Natural killer cell (primary cell): Measurements from ENCODE around the gene MIOX. TPM values are rescaled to one million over a fixed set of nuclear protein-coding genes. Genes with fewer than 3 reads are reported as not detected.

ENCODE experiments used
- ATAC-seq, 3 donors: fragments of 150-1000 bp in 2 of 3; fragments of 200-7000 bp in 1 of 3; cut with Tn5 transposase; 1 replicate in 1 of 3; 2 replicates in 2 of 3; pipeline ENCODE4 v1.10.0; 2021; ENCODE audit warnings: mild to moderate bottlenecking in 2 of 3, moderate library complexity in 2 of 3
- DNase-seq, 2 donors: peaks; one replicate each; pipeline versions ENCODE4 v3.0.0 to v3.0.0-alpha.2; 2013 to 2021; ENCODE audit warnings: mixed read lengths in 1 of 2
- H3K27ac ChIP-seq: one replicate; pipeline ENCODE4 v1.5.1; 2013; ENCODE audit warnings: mild to moderate bottlenecking, low read length
- H3K27me3 ChIP-seq: one replicate; pipeline ENCODE4 v1.6.1; 2013; ENCODE audit warnings: low read length; ENCODE audit not compliant: control insufficient read depth, insufficient read depth
- H3K36me3 ChIP-seq: one replicate; pipeline ENCODE4 v1.6.1; 2013; ENCODE audit warnings: low read length; ENCODE audit not compliant: control insufficient read depth, insufficient read depth
- H3K4me1 ChIP-seq: one replicate; pipeline ENCODE4 v1.6.1; 2013; ENCODE audit warnings: low read length; ENCODE audit not compliant: control insufficient read depth, insufficient read depth
- H3K4me3 ChIP-seq: one replicate; pipeline ENCODE4 v1.5.1; 2013; ENCODE audit warnings: low read length
- H3K9me3 ChIP-seq: one replicate; pipeline ENCODE4 v1.6.1; 2013; ENCODE audit warnings: low read length; ENCODE audit not compliant: control insufficient read depth, insufficient read depth
- H3K27ac Mint-ChIP-seq, 2 donors: one replicate each; pipeline ENCODE4 v1.8.0; 2022; ENCODE audit warnings: mild to moderate bottlenecking in 2 of 2, mixed read lengths in 2 of 2, moderate library complexity in 1 of 2
- H3K27me3 Mint-ChIP-seq, 2 donors: one replicate each; pipeline ENCODE4 v1.8.0; 2022; ENCODE audit warnings: low read depth in 2 of 2, mixed read lengths in 2 of 2
- H3K36me3 Mint-ChIP-seq: one replicate; pipeline ENCODE4 v1.8.0; 2022; ENCODE audit warnings: mixed read lengths
- H3K4me1 Mint-ChIP-seq, 2 donors: one replicate each; pipeline ENCODE4 v1.8.0; 2022; ENCODE audit warnings: mixed read lengths in 2 of 2
- H3K4me3 Mint-ChIP-seq: one replicate; pipeline ENCODE4 v1.8.0; 2022; ENCODE audit warnings: mild to moderate bottlenecking, moderate library complexity, mixed read lengths
- H3K9me3 Mint-ChIP-seq, 2 donors: one replicate each; pipeline ENCODE4 v1.8.0; 2022; ENCODE audit warnings: mixed read lengths in 2 of 2
- CTCF ChIP-seq: fragments of 200-600 bp; IDR thresholded peaks from one replicate; pipeline ENCODE4 v1.8.0; 2022; ENCODE audit warnings: antibody characterized with exemption
- WGBS: methylation state at CpG from one replicate; pipeline ENCODE4 v1.1.7; 2013; ENCODE audit warnings: missing lambda C conversion rate; ENCODE audit not compliant: insufficient coverage; 5-methylcytosine and 5-hydroxymethylcytosine counted together
- intact Hi-C: fragments of 100-400 bp; cut with micrococcal nuclease; formaldehyde crosslinking; loops from one replicate; pipeline ENCODE4 v1.14.2; 2022
- total RNA-seq, 4 donors: library from RNA; stranded (reverse); fragments of 120-200 nt in 1 of 4; gene quantifications; one replicate each; pipeline versions ENCODE4 v1.2.3 to v1.2.4, GENCODE V29; 2013 to 2022

The MIOX gene
- total RNA-seq, 3 donors from 2014 or later (not counting 1 experiment from before 2014, with no cell fraction given): 0.23 TPM; not detected in 2

GRCh38 chr22:50535113-50535512, 48.5 kb downstream of the MIOX start:
- Histone ChIP-seq H3K9me3 (no peaks in the 10 kb centered on the region), H3K36me3 (no peaks in the 10 kb centered on the region), H3K4me3 (no peak overlapping the region), H3K27me3 (no peaks in the 10 kb centered on the region), H3K4me1 (peaks cover 54% of the 10 kb centered on the region), H3K27ac (peak overlapping the region; percentile 9)
- no peak for TF ChIP-seq CTCF
- H3K36me3 Mint-ChIP-seq: no peaks in the 10 kb centered on the region
- DNase-seq (no peak), ATAC-seq (no peak)
- H3K4me3 Mint-ChIP-seq: no peak overlapping the region
- H3K27ac Mint-ChIP-seq: no peak overlapping the region
- peaks cover 22 to 34% of the 10 kb centered on the region in 2 donors for H3K4me1 Mint-ChIP-seq
- peaks cover 0 to 13% of the 10 kb centered on the region in 2 donors for H3K27me3 Mint-ChIP-seq
- WGBS: 88% methylated on average over 3 of the region's 8 CpGs
- H3K9me3 Mint-ChIP-seq: no peaks in the 10 kb centered on the region
- intact Hi-C loops: no loop called here

GRCh38 chr22:50536226-50536625, 49.6 kb downstream of the MIOX start:
- Mint-ChIP-seq H3K4me3 (no peak overlapping the region), H3K36me3 (no peaks in the 10 kb centered on the region), H3K27me3 (peaks cover 0 to 7% of the 10 kb centered on the region in 2 donors), H3K27ac (no peak overlapping the region), H3K4me1 (peaks cover 31 to 33% of the 10 kb centered on the region in 2 donors), H3K9me3 (no peaks in the 10 kb centered on the region)
- Histone ChIP-seq H3K4me1 (peaks cover 47% of the 10 kb centered on the region), H3K27me3 (no peaks in the 10 kb centered on the region), H3K27ac (no peak overlapping the region), H3K4me3 (no peak overlapping the region), H3K36me3 (no peaks in the 10 kb centered on the region), H3K9me3 (no peaks in the 10 kb centered on the region)
- no peak for ATAC-seq
- no peak for DNase-seq
- no peak for TF ChIP-seq CTCF
- intact Hi-C loops: no loop called here
- WGBS: 93% methylated on average over 3 of the region's 3 CpGs

- intact Hi-C loops: no loop called here
- H3K4me3 Mint-ChIP-seq: no peak overlapping the region
- peak overlapping the region; percentile 92 for H3K27ac ChIP-seq
- DNase-seq (no peak), ATAC-seq (no peak)
- peak overlapping the region; percentile 98 to 100 for H3K27ac Mint-ChIP-seq
- H3K9me3 ChIP-seq: no peaks in the 10 kb centered on the region
- peaks cover 27 to 33% of the 10 kb centered on the region in 2 donors for H3K4me1 Mint-ChIP-seq
- no peak overlapping the region for H3K4me3 ChIP-seq
- H3K27me3 Mint-ChIP-seq: peaks cover 0 to 5% of the 10 kb centered on the region in 2 donors
- H3K36me3 Mint-ChIP-seq: no peaks in the 10 kb centered on the region
- WGBS: 95% methylated on average over 13 of the region's 13 CpGs
- H3K27me3 ChIP-seq: no peaks in the 10 kb centered on the region
- no peak for TF ChIP-seq CTCF
- no peaks in the 10 kb centered on the region for H3K36me3 ChIP-seq
- peaks cover 38% of the 10 kb centered on the region for H3K4me1 ChIP-seq
- no peaks in the 10 kb centered on the region for H3K9me3 Mint-ChIP-seq
Measured at GRCh38 chr22:50537765-50538164, 51.1 kb downstream of the MIOX start.

Other genes with a start within 250 kb of the MIOX start
- gene TUBGCP6, start 241.8 kb upstream of the MIOX start, total RNA-seq: 100 to 1,000 TPM; 105 to 126 (median 118) TPM
- gene HDAC10, start 235.6 kb upstream of the MIOX start, total RNA-seq: 100 to 1,000 TPM; 112 to 131 (median 123) TPM
- 1 to 10 TPM; 2.2 to 2.5 (median 2.4) TPM for gene MAPK12, start 225.2 kb upstream of the MIOX start, total RNA-seq
- 1 to 10 TPM; 2.2 to 3.1 (median 2.2) TPM for gene MAPK11, start 216.5 kb upstream of the MIOX start, total RNA-seq
- gene PLXNB2, start 179.2 kb upstream of the MIOX start, total RNA-seq: 10 to 100 TPM in 2 of 3 donors, 1 to 10 TPM in 1; 6.0 to 34.7 (median 18.9) TPM
- 1 to 10 TPM; 3.1 to 5.0 (median 4.5) TPM for gene DENND6B, start 159.8 kb upstream of the MIOX start, total RNA-seq
- 100 to 1,000 TPM in 1 of 3 donors, 10 to 100 TPM in 2; 76.0 to 103 (median 78.1) TPM for gene PPP6R2, start 143.5 kb upstream of the MIOX start, total RNA-seq
- gene SBF1, start 11.8 kb upstream of the MIOX start, total RNA-seq: 100 to 1,000 TPM; 235 to 284 (median 242) TPM
- 1 to 10 TPM in 2 of 3 donors, under 1 TPM in 1; 0.26 to 2.5 (median 1.5) TPM for gene ADM2, start 5.3 kb upstream of the MIOX start, total RNA-seq
- 100 to 1,000 TPM; 114 to 129 (median 122) TPM for gene LMF2, start 20.8 kb downstream of the MIOX start, total RNA-seq
- 100 to 1,000 TPM in 2 of 3 donors, 10 to 100 TPM in 1; 94.5 to 106 (median 104) TPM for gene NCAPH2, start 21.4 kb downstream of the MIOX start, total RNA-seq
- 10 to 100 TPM in 1 of 3 donors, 1 to 10 TPM in 2; 2.8 to 13.5 (median 8.4) TPM for gene SCO2, start 38.7 kb downstream of the MIOX start, total RNA-seq
- gene TYMP, start 43.2 kb downstream of the MIOX start, total RNA-seq: 10 to 100 TPM; 17.7 to 44.6 (median 32.4) TPM
- gene KLHDC7B, start 59.0 kb downstream of the MIOX start, total RNA-seq: 1 to 10 TPM; 2.4 to 6.9 (median 5.3) TPM
- gene SYCE3, start 76.1 kb downstream of the MIOX start, total RNA-seq: not detected
- gene CPT1B, start 91.6 kb downstream of the MIOX start, total RNA-seq: 10 to 100 TPM; 53.1 to 75.7 (median 55.5) TPM
- 100 to 1,000 TPM; 166 to 204 (median 180) TPM for gene CHKB, start 96.0 kb downstream of the MIOX start, total RNA-seq
- gene MAPK8IP2, start 113.9 kb downstream of the MIOX start, total RNA-seq: under 1 TPM; 0.14 to 0.26 (median 0.18) TPM
- gene ARSA, start 141.3 kb downstream of the MIOX start, total RNA-seq: 10 to 100 TPM; 69.2 to 77.8 (median 69.3) TPM
- under 1 TPM in 1 of 3 donors, not detected in 2; 0.07 TPM for gene SHANK3, start 186.0 kb downstream of the MIOX start, total RNA-seq